Neural progenitor cell (in vitro differentiated cells): ENCODE results near the gene MYO6. TPM values are rescaled to one million over a fixed set of nuclear protein-coding genes. Genes with fewer than 3 reads are reported as not detected.

Experiments
- DNase-seq: peaks from one replicate; pipeline ENCODE4 v3.0.0-alpha.2; 2016; ENCODE audit warnings: low spot score
- H2AFZ ChIP-seq: fragments of 200-600 bp; sonication (generic); replicated peaks from 2 replicates; pipeline ENCODE4 v1.6.1; 2016; ENCODE audit warnings: antibody characterized with exemption
- H3F3A ChIP-seq: fragments of 200-600 bp; sonication (generic); 2 replicates; pipeline ENCODE4 v1.6.1; 2016; ENCODE audit warnings: antibody characterized with exemption, low read depth
- H3K27ac ChIP-seq: fragments of 200-600 bp; sonication (generic); 2 replicates; pipeline ENCODE4 v1.5.1; 2016; ENCODE audit warnings: mild to moderate bottlenecking
- H3K27me3 ChIP-seq: fragments of 200-600 bp; sonication (generic); 2 replicates; pipeline ENCODE4 v1.6.1; 2016; ENCODE audit warnings: mild to moderate bottlenecking, moderate library complexity
- H3K36me3 ChIP-seq: fragments of 200-600 bp; sonication (generic); 2 replicates; pipeline ENCODE4 v1.5.1; 2016
- H3K4me1 ChIP-seq: fragments of 200-600 bp; sonication (generic); 2 replicates; pipeline ENCODE4 v1.6.1; 2016; ENCODE audit warnings: mixed run types
- H3K4me2 ChIP-seq: fragments of 200-600 bp; sonication (generic); 2 replicates; pipeline ENCODE4 v1.6.1; 2016
- H3K4me3 ChIP-seq: fragments of 200-600 bp; sonication (generic); 2 replicates; pipeline ENCODE4 v1.5.1; 2016
- H3K79me2 ChIP-seq: fragments of 200-600 bp; sonication (generic); 2 replicates; pipeline ENCODE4 v1.6.1; 2016; ENCODE audit warnings: low read depth
- H3K9ac ChIP-seq: fragments of 200-600 bp; sonication (generic); 2 replicates; pipeline ENCODE4 v1.6.1; 2016
- H3K9me3 ChIP-seq: fragments of 200-600 bp; sonication (generic); 2 replicates; pipeline ENCODE4 v1.5.1; 2016; ENCODE audit warnings: low read depth
- H4K20me1 ChIP-seq: fragments of 200-600 bp; sonication (generic); 2 replicates; pipeline ENCODE4 v1.6.1; 2016; ENCODE audit warnings: low read depth
- H3K27ac Mint-ChIP-seq: 3 replicates; pipeline ENCODE4 v1.8.0; 2021; ENCODE audit warnings: mixed read lengths
- H3K27me3 Mint-ChIP-seq: 2 replicates; pipeline ENCODE4 v1.8.0; 2022; ENCODE audit warnings: low read depth, mild to moderate bottlenecking, inconsistent platforms, moderate library complexity, mixed read lengths; ENCODE audit not compliant: insufficient read depth
- H3K36me3 Mint-ChIP-seq: 3 replicates; pipeline ENCODE4 v1.8.0; 2021; ENCODE audit warnings: mixed read lengths
- H3K4me1 Mint-ChIP-seq: 3 replicates; pipeline ENCODE4 v1.8.0; 2021; ENCODE audit warnings: mixed read lengths
- H3K4me3 Mint-ChIP-seq: 3 replicates; pipeline ENCODE4 v1.8.0; 2021; ENCODE audit warnings: mild to moderate bottlenecking, moderate library complexity, mixed read lengths
- H3K9me3 Mint-ChIP-seq: 3 replicates; pipeline ENCODE4 v1.8.0; 2020; ENCODE audit warnings: mixed read lengths
- CTCF ChIP-seq: fragments of 200-600 bp; sonication (generic); IDR thresholded peaks from 2 replicates; pipeline ENCODE4 v1.5.1; 2017; ENCODE audit warnings: antibody characterized with exemption, mild to moderate bottlenecking
- EZH2 ChIP-seq: fragments of 200-600 bp; sonication (generic); IDR thresholded peaks from 2 replicates; pipeline ENCODE4 v1.6.1; 2017; ENCODE audit warnings: antibody characterized with exemption, mild to moderate bottlenecking, moderate library complexity
- EZH2phosphoT487 ChIP-seq: fragments of 200-600 bp; sonication (generic); IDR thresholded peaks from 2 replicates; pipeline ENCODE4 v1.6.1; 2017; ENCODE audit warnings: antibody characterized with exemption
- total RNA-seq: library from RNA; depleted of rRNA; stranded (reverse); fragments of >200 nt; gene quantifications from 2 replicates; pipeline ENCODE4 v1.2.3, GENCODE V29; 2015; ENCODE audit warnings: low replicate concordance

Gene MYO6
- total RNA-seq, 1 donor from 2014 or later = 23.0 TPM

GRCh38 chr6:75863001-75863400 is 114.0 kb downstream of the MYO6 start:
- no peak for TF ChIP-seq EZH2
- Histone ChIP-seq H3K36me3 (no peaks in the 10 kb centered on the region), H3K4me2 (no peak overlapping the region), H3K4me1 (no peaks in the 10 kb centered on the region), H3K27me3 (no peaks in the 10 kb centered on the region), H3K27ac (no peak overlapping the region), H3K4me3 (no peak overlapping the region), H3F3A (no peaks in the 10 kb centered on the region), H2AFZ (no peak overlapping the region), H3K79me2 (no peaks in the 10 kb centered on the region), H3K9me3 (no peaks in the 10 kb centered on the region), H3K9ac (no peak overlapping the region), H4K20me1 (no peaks in the 10 kb centered on the region)
- Mint-ChIP-seq H3K27me3 (no peaks in the 10 kb centered on the region), H3K36me3 (peaks cover 2% of the 10 kb centered on the region), H3K27ac (peak overlapping the region; percentile 52), H3K9me3 (no peaks in the 10 kb centered on the region), H3K4me1 (no peaks in the 10 kb centered on the region), H3K4me3 (no peak overlapping the region)
- no peak for DNase-seq

- no peak overlapping the region for H3K4me3 Mint-ChIP-seq
- no peaks in the 10 kb centered on the region for H3K4me1 Mint-ChIP-seq
- H3K36me3 ChIP-seq = no peaks in the 10 kb centered on the region
- no peaks in the 10 kb centered on the region for H3K79me2 ChIP-seq
- no peaks in the 10 kb centered on the region for H3K27me3 ChIP-seq
- no peak overlapping the region for H3K4me3 ChIP-seq
- H3K27ac Mint-ChIP-seq = no peak overlapping the region
- H3K4me1 ChIP-seq = no peaks in the 10 kb centered on the region
- H4K20me1 ChIP-seq = no peaks in the 10 kb centered on the region
- H3K9me3 ChIP-seq = no peaks in the 10 kb centered on the region
- no peak for TF ChIP-seq EZH2phosphoT487
- no peak for TF ChIP-seq CTCF
- TF ChIP-seq EZH2 = no peak
- no peaks in the 10 kb centered on the region for H3K9me3 Mint-ChIP-seq
- no peak overlapping the region for H3K27ac ChIP-seq
- peaks cover 2% of the 10 kb centered on the region for H3K36me3 Mint-ChIP-seq
- no peak for DNase-seq
- no peak overlapping the region for H3K9ac ChIP-seq
- H2AFZ ChIP-seq = no peak overlapping the region
- H3K4me2 ChIP-seq = no peak overlapping the region
- no peaks in the 10 kb centered on the region for H3F3A ChIP-seq
- no peaks in the 10 kb centered on the region for H3K27me3 Mint-ChIP-seq
Measured at GRCh38 chr6:75863784-75864183, 114.7 kb downstream of the MYO6 start.

GRCh38 chr6:75864446-75864845 is 115.4 kb downstream of the MYO6 start:
- H3K4me3 ChIP-seq = no peak overlapping the region
- Mint-ChIP-seq H3K27ac (no peak overlapping the region), H3K4me1 (no peaks in the 10 kb centered on the region), H3K4me3 (no peak overlapping the region), H3K9me3 (no peaks in the 10 kb centered on the region), H3K36me3 (peaks cover 2% of the 10 kb centered on the region), H3K27me3 (no peaks in the 10 kb centered on the region)
- no peaks in the 10 kb centered on the region for H3F3A ChIP-seq
- no peaks in the 10 kb centered on the region for H3K4me1 ChIP-seq
- H3K36me3 ChIP-seq = no peaks in the 10 kb centered on the region
- no peak overlapping the region for H2AFZ ChIP-seq
- TF ChIP-seq EZH2 (no peak), EZH2phosphoT487 (no peak), CTCF (no peak)
- no peaks in the 10 kb centered on the region for H4K20me1 ChIP-seq
- H3K4me2 ChIP-seq = no peak overlapping the region
- H3K79me2 ChIP-seq = no peaks in the 10 kb centered on the region
- H3K27ac ChIP-seq = no peak overlapping the region
- H3K9ac ChIP-seq = no peak overlapping the region
- DNase-seq = no peak
- H3K27me3 ChIP-seq = no peaks in the 10 kb centered on the region
- no peaks in the 10 kb centered on the region for H3K9me3 ChIP-seq

- DNase-seq = no peak
- no peaks in the 10 kb centered on the region for H3K79me2 ChIP-seq
- Mint-ChIP-seq H3K4me3 (no peak overlapping the region), H3K36me3 (no peaks in the 10 kb centered on the region), H3K9me3 (no peaks in the 10 kb centered on the region), H3K27me3 (no peaks in the 10 kb centered on the region), H3K4me1 (peaks cover 5% of the 10 kb centered on the region), H3K27ac (no peak overlapping the region)
- no peaks in the 10 kb centered on the region for H3F3A ChIP-seq
- H3K4me3 ChIP-seq = no peak overlapping the region
- H4K20me1 ChIP-seq = no peaks in the 10 kb centered on the region
- no peak overlapping the region for H3K4me2 ChIP-seq
- no peak overlapping the region for H3K27ac ChIP-seq
- H3K9ac ChIP-seq = no peak overlapping the region
- no peak for TF ChIP-seq EZH2
- TF ChIP-seq CTCF = no peak
- TF ChIP-seq EZH2phosphoT487 = no peak
- no peaks in the 10 kb centered on the region for H3K4me1 ChIP-seq
- H3K36me3 ChIP-seq = no peaks in the 10 kb centered on the region
- no peak overlapping the region for H2AFZ ChIP-seq
- H3K27me3 ChIP-seq = no peaks in the 10 kb centered on the region
- no peaks in the 10 kb centered on the region for H3K9me3 ChIP-seq
Measured at GRCh38 chr6:75870389-75870788, 121.3 kb downstream of the MYO6 start.
